Right cardiac atrium (tissue), 5 donors: ENCODE data around the gene HRK. TPM values are rescaled to one million over a fixed set of nuclear protein-coding genes. Genes with fewer than 3 reads are reported as not detected.

ENCODE experiments used
- ATAC-seq, 2 donors: fragments of 200-7000 bp; cut with Tn5 transposase; one replicate each; pipeline versions ENCODE4 v1.8.0 to v1.9.1; 2020; ENCODE audit warnings: moderate library complexity in 2 of 2, mild to moderate bottlenecking in 1 of 2
- DNase-seq, 3 donors: peaks; one replicate each; pipeline ENCODE4 v3.0.0-alpha.2; 2020
- H3K27ac ChIP-seq: one replicate; pipeline ENCODE4 v1.5.1; 2013; ENCODE audit warnings: mild to moderate bottlenecking, low read length, control low read depth, moderate library complexity
- H3K27me3 ChIP-seq: one replicate; pipeline ENCODE4 v1.6.1; 2013; ENCODE audit not compliant: control insufficient read depth, insufficient read depth
- H3K4me1 ChIP-seq: one replicate; pipeline ENCODE4 v1.6.1; 2013; ENCODE audit warnings: low read length; ENCODE audit not compliant: control insufficient read depth, insufficient read depth
- H3K4me3 ChIP-seq: one replicate; pipeline ENCODE4 v1.5.1; 2013; ENCODE audit warnings: low read length, control low read depth
- H3K9me3 ChIP-seq: one replicate; pipeline ENCODE4 v1.6.1; 2013; ENCODE audit warnings: low read length; ENCODE audit not compliant: control insufficient read depth
- WGBS: extraction: QIAGEN DNeasy Blood & Tissue Kit; methylation state at CpG from one replicate; pipeline ENCODE4 v1.1.7; 2013; 5-methylcytosine and 5-hydroxymethylcytosine counted together
- intact Hi-C, 4 donors: fragments of 100-400 bp; cut with DNase I; formaldehyde crosslinking; loops; one replicate each; pipeline versions ENCODE4 v1.11.0 to v1.14.0; 2022 to 2023
- polyA plus RNA-seq: library from polyadenylated mRNA; stranded (reverse); fragments of 200-250 nt; gene quantifications from one replicate; pipeline ENCODE4 v1.2.3, GENCODE V29; 2013
- total RNA-seq, 4 donors: library from RNA; stranded (reverse); fragmentation: NEBNext Ultra II Directional; extraction: Animal tissue kit (Norgen Biotek cat#: 25700); gene quantifications; one replicate each; pipeline ENCODE4 v1.2.1, GENCODE V29; 2021
- donor health status: healthy with polysubstance abuse.
- donor health status: DM: no; HTN: yes; CAD: no.
- donor health status: DM: no; HTN: no; CAD: no.
- donor health status: DM: no; HTN: yes; CAD: no; lungs with severe emphysema.
- donor health status: DM: yes; HTN: yes; CAD: no.

HRK gene
- total and polyA plus RNA-seq, 5 donors, result not detected

DNA sequence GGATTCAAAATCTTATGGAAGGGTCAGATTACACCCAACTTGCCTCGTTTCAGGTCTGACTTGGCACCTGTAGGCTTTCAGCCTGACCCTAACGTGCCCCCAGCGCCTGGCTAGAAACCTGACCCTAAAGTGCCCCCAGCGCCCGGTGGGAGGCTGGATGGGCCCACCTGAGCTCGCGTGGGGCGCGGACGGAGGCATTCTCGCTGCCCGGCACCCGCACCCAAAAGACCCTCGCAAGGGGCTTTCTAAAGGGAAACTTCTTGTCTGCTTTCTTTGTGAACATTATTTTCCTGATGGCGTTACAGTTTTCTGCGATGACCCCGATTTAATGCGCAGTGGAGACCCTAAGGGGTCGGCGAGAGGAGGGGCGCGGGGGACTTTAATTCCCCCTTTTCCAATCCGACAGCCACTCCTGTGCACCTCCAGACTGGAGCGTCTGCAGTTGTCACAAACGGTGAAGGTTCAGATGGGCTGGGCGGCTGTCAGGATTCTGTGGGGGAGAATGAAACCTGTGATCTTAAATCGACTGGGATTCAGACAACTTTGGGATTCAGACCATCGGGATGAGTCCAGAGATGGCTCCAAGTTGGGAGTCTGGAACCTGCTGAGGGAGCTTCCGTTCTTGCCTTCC, 751 bp upstream of the HRK start:
- 7% methylated on average over 29 of the region's 29 CpGs for WGBS
- no peak overlapping the region for H3K27ac ChIP-seq
- intact Hi-C loops, result loop anchor here in 3 of 4 donors (5.0 to 10.0 kb wide), 2 partner anchors 177 to 180 kb away; no protein-coding TSS in a partner anchor
- H3K4me3 ChIP-seq, result no peak overlapping the region
- no peaks in the 10 kb centered on the region for H3K27me3 ChIP-seq
- peaks cover 2% of the 10 kb centered on the region for H3K4me1 ChIP-seq
- ATAC-seq (no peak), DNase-seq (no peak)
- no peaks in the 10 kb centered on the region for H3K9me3 ChIP-seq

DNA sequence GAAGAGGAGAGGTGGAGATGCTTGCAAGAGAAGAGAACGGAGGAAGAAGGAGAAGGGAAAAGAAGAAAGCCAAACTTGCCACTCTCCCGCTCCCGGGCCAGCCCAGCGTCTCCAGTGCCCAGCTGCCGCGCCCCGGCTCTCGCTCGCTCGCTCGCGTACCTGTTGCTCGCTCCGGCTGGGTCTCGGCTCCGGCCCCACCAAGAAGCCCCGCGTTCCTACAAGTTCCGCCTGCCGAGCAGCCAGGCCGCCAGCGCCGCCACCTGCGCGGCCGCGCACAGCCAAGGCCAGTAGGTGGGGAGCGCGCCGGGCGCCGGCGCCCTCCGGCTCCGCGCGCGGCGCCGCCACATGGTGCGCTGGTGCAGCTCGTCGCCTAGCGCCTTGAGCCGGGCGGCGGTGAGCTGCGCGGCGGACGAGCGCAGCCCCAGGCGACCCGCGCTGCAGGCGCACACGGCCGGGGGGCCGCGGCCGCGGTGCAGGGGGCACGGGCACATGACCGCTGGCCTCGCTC, 370 bp downstream of the HRK start:
- peak overlapping the region; percentile 8 for H3K4me3 ChIP-seq
- peak; percentile 61 to 71 for ATAC-seq
- intact Hi-C loops, result loop anchor here in 3 of 4 donors (5.0 to 10.0 kb wide), 2 partner anchors 176 to 179 kb away; no protein-coding TSS in a partner anchor
- H3K4me1 ChIP-seq, result peaks cover 2% of the 10 kb centered on the region
- under 1% methylated on average over 65 of the region's 65 CpGs for WGBS
- H3K27ac ChIP-seq, result no peak overlapping the region
- DNase-seq, result peak in 2 of 3 donors; percentile 52 to 63
- no peaks in the 10 kb centered on the region for H3K9me3 ChIP-seq
- H3K27me3 ChIP-seq, result no peaks in the 10 kb centered on the region

DNA sequence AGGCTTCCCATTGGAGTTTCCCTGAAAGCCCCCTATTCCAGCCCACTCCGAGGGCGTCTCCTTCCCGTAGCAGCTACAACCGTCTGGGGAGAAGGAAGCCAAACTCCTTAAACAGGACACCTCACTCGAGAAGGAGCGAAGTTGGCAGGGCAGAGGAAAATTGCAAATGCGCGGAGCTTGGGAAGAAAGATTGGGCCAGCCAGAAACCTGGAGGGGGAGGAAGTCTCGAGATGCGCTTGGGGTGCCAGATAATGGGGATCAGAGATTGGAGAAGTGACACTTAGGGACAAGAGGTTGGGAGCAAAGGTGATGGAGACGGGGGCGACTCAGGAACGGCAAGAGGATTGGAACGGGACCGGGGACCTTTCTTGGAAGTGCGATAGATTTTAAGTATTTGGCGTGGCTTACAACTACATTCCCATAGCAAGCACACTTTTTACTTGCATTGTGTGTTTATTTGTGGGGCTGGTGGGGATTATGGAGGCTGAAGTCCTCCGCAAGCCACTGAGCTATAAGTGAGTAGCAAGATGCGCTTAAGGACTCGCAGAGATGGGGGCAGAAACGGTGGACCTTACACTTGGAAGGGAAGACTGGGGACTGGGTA, 926 bp downstream of the HRK start:
- peaks cover 2% of the 10 kb centered on the region for H3K4me1 ChIP-seq
- no peaks in the 10 kb centered on the region for H3K27me3 ChIP-seq
- no peaks in the 10 kb centered on the region for H3K9me3 ChIP-seq
- no peak overlapping the region for H3K4me3 ChIP-seq
- WGBS, result 2% methylated on average over 21 of the region's 21 CpGs
- intact Hi-C loops, result loop anchor here in 3 of 4 donors (5.0 to 10.0 kb wide), 2 partner anchors 176 to 178 kb away; no protein-coding TSS in a partner anchor
- H3K27ac ChIP-seq, result no peak overlapping the region
- ATAC-seq (no peak), DNase-seq (no peak)

DNA sequence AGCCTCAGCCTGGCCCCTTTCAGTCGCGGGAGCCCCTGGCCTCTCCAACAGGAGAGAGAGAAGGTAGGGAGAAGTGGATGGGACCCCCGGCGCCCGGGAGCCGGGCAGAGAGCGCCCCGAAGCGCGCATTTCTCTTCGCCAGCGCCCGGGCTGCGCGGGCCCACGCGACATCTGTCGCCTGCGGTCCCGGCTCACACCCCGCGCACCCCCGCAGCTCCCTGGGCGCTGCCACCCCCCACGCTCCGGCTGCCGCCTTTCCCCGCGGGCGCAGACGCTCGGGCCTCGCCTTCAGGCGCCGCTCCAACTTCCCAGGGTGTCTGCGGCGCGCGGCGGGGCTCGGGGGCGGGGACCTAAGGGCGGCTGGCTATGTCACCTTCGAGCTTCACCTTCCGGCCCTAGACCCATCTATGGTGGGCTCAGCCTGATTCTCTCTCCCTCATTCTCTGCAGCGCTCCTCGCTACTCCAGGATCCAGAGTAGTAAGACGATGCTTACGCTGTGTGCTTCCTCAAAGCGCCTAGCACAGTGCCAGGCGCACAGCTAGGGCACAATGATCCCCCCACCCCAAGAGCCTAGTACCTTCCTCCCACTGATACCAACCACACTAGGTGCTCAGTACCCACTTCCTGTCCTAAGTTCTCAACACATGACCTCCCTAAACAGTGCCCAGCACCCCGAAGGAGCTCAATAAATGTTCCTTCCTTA, 1.6 kb downstream of the HRK start:
- Histone ChIP-seq H3K27ac (no peak overlapping the region), H3K4me3 (peak overlapping the region; percentile 33), H3K9me3 (peaks cover under 1% of the 10 kb centered on the region), H3K27me3 (no peaks in the 10 kb centered on the region), H3K4me1 (peaks cover 2% of the 10 kb centered on the region)
- WGBS, result 3% methylated on average over 52 of the region's 52 CpGs
- no peak for DNase-seq
- ATAC-seq, result no peak
- intact Hi-C loops, result loop anchor here in 3 of 4 donors (5.0 to 10.0 kb wide), 2 partner anchors 175 to 177 kb away; no protein-coding TSS in a partner anchor

DNA sequence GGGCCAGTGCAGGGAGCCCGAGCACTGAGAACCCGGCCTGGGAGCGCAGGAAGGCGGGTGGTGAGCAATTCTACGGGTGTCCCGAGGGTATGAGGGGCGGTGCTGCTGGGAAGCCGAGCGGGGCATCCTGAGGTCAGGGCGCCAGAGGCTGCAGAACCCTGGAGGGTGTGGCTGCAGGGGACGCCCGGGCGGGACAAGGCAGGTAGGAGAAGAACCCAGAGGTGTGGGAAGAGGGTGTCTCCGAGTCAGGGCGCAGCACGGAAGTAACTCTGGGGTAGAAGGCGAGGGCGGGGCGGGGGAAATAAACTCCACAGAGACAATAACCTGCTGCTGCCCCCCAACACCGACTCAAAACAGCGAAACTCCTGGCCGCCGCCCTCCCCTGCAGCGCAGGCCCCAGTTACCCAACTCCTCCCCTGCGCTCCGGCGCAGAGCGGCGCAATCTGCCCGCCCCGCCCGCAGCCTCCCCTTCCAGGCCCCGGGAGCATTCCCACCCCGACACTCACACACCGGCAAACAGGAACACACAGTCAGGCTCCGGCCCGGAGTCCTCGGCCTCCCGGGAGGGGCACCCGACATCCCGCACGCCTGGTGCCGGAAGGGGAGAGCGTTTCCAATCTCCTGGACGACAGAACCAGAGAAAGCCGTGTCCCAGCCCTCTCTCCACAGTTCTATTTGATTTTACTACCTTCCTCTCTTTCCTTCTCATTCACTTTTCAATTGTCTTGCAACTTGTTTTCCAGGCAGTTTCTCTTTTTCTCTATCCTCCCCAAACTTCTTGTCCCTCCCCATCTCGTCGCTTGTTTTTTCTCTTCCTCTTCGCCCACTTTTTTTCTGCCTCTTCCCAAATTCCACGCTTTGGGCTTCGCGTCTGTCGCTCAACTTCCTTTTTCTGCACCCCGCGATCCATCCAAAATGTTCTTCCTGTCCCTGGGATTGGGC, 2.4 kb downstream of the HRK start:
- H3K9me3 ChIP-seq, result peaks cover 2% of the 10 kb centered on the region
- no peaks in the 10 kb centered on the region for H3K27me3 ChIP-seq
- intact Hi-C loops, result no loop called here
- H3K4me1 ChIP-seq, result peaks cover 2% of the 10 kb centered on the region
- H3K27ac ChIP-seq, result no peak overlapping the region
- ATAC-seq (peak; percentile 19 to 22), DNase-seq (peak in 1 of 3 donors; percentile 56)
- H3K4me3 ChIP-seq, result peak overlapping the region; percentile 33
- WGBS, result 2% methylated on average over 55 of the region's 55 CpGs

DNA sequence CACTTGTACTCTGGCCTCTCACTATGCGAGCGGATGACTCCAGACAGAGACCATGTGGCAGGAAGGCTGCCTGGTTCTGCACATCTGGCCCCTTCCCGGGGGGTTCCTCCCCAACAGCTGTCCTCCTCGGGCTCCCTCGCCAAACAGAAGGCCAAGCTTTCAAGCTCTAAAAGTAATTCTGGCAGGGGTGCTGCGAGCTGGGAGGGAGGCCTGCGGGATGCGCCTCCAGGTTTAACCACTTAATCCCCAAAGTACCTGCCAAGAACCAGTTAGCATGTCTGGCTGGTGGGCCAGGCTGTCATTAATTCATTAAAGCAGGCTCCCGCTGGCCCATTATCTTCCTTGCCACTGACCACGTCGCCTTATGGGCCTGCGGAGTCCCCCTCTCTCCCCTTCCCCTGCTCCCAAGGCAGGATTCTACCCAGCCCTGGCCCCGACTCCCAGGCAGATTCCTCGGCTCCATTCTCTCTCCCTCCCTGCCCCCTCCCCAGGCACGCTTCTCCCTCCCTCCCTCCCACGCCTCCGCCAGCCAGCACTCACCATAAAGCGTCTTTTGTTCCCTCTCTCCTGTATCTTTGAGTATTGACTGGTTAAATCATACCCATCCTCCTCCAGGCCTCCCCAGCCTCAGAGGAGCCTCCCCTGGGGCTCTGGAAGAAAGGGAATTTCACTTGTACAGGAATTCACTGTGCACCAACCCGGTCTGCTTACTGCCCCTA, 4.9 kb downstream of the HRK start:
- peaks cover 2% of the 10 kb centered on the region for H3K4me1 ChIP-seq
- ATAC-seq (no peak), DNase-seq (no peak)
- no peaks in the 10 kb centered on the region for H3K27me3 ChIP-seq
- H3K4me3 ChIP-seq, result no peak overlapping the region
- WGBS, result 23% methylated on average over 19 of the region's 19 CpGs
- intact Hi-C loops, result no loop called here
- peaks cover 2% of the 10 kb centered on the region for H3K9me3 ChIP-seq
- H3K27ac ChIP-seq, result no peak overlapping the region

DNA sequence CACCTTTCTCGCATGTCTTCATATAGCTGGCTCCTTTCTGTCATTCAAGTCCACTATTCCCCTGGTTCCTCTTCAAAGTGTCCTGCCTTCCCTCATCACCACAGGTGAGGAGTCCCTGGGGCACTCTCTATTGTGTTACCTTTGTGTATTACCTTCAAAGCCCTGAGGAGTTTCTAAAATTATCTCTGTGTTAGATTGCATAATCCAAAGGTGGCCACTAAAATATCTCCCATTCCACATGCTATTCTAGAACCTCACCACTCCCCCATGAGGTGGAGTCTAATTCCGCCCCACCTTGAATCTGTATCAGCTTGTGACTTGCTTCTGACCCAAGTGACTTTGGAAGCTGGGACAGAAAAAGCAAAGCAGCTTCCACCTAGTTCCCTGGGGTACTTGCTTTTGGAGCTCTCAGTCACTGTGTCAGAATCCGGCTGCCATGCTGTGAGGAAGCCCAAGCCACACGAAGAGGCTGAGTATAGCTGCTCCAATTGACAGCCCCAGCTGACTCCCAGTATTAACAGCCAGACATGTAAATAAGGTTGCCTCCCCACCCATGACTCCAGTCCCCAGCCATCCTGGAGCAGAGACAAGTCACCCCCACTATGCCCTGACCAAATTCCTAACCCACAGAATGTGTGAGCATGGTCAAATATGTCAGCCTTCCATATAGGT, 6.8 kb downstream of the HRK start:
- no peak for ATAC-seq
- no peak for DNase-seq
- H3K27me3 ChIP-seq, result no peaks in the 10 kb centered on the region
- WGBS, result 89% methylated on average over 4 of the region's 4 CpGs
- H3K9me3 ChIP-seq, result peaks cover 2% of the 10 kb centered on the region
- peaks cover 2% of the 10 kb centered on the region for H3K4me1 ChIP-seq
- no peak overlapping the region for H3K4me3 ChIP-seq
- intact Hi-C loops, result no loop called here
- H3K27ac ChIP-seq, result no peak overlapping the region

DNA sequence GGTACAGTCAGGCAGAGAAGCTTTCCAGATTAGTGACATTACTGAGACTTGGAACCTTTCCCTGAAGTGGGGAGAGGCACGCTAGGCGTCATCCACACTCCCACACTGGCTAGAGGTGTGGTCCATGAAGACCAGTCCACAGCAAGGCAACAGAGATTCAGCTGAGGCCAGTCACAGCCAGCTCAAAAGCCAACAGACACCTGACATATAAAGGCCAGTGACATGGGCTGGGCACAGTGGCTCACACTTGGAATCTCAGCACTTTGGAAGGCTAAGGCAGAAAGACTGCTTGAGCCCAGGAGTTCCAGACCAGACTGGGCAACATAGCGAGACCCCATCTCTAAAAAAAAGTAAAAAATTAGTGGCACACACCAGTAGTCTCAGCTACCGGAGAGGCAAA, 10.9 kb downstream of the HRK start:
- no peak for DNase-seq
- Histone ChIP-seq H3K9me3 (peaks cover 2% of the 10 kb centered on the region), H3K27me3 (no peaks in the 10 kb centered on the region), H3K4me3 (no peak overlapping the region), H3K27ac (no peak overlapping the region), H3K4me1 (no peaks in the 10 kb centered on the region)
- 68% methylated on average over 4 of the region's 4 CpGs for WGBS
- ATAC-seq, result no peak
- intact Hi-C loops, result no loop called here

DNA sequence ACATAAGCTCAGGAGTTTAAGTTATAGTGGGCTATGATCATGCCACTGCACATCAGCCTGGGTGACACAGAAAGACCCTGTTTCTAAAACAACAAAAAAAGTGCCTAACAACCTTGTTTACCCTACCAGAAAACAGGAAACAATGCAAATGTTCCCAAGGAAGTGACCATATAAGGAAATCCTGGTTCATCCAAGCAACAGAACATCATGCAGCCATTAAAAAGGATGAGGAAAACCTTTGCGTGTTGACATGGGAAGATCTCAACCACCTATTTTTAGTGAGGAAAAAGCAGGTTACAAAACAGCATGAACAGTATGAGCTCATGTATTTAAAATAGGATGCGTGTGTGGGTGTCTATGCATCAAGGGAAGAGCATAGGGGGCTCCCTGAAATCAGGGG, 13.7 kb downstream of the HRK start:
- 86% methylated on average over 2 of the region's 2 CpGs for WGBS
- Histone ChIP-seq H3K27ac (no peak overlapping the region), H3K4me1 (no peaks in the 10 kb centered on the region), H3K4me3 (no peak overlapping the region), H3K9me3 (no peaks in the 10 kb centered on the region), H3K27me3 (no peaks in the 10 kb centered on the region)
- ATAC-seq (no peak), DNase-seq (no peak)
- intact Hi-C loops, result no loop called here
